NT2/D1 (cell line): ENCODE results near the gene PTPRN2.

Experiments used
- DNase-seq: peaks from one replicate; pipeline ENCODE4 v3.0.0-alpha.2; 2011; ENCODE audit warnings: low read depth, low spot score
- H3K27me3 ChIP-seq: 2 replicates; pipeline ENCODE4 v1.6.0; 2011; ENCODE audit warnings: mild to moderate bottlenecking; ENCODE audit not compliant: insufficient read length, insufficient read depth
- H3K36me3 ChIP-seq: 2 replicates; pipeline ENCODE4 v1.6.1; 2011; ENCODE audit warnings: mild to moderate bottlenecking, low read length, mixed read lengths; ENCODE audit not compliant: insufficient read depth, insufficient read length
- H3K4me1 ChIP-seq: 2 replicates; pipeline ENCODE4 v1.5.1; 2011; ENCODE audit not compliant: insufficient read depth, insufficient read length
- H3K4me3 ChIP-seq: 2 replicates; pipeline ENCODE4 v1.5.1; 2011; ENCODE audit warnings: low read depth; ENCODE audit not compliant: insufficient read length
- H3K9ac ChIP-seq: 2 replicates; pipeline ENCODE4 v1.6.0; 2011; ENCODE audit warnings: low read depth; ENCODE audit not compliant: insufficient read length
- H3K9me3 ChIP-seq: 2 replicates; pipeline ENCODE4 v1.5.1; 2011; ENCODE audit warnings: mild to moderate bottlenecking, low read length; ENCODE audit not compliant: insufficient read depth
- SUZ12 ChIP-seq: IDR thresholded peaks from 2 replicates; pipeline ENCODE4 v1.6.1; 2011; ENCODE audit not compliant: insufficient read length, insufficient read depth; ENCODE audit errors: extremely low read depth
- YY1 ChIP-seq: IDR thresholded peaks from 2 replicates; pipeline ENCODE4 v1.6.1; 2011; ENCODE audit not compliant: insufficient read length, insufficient read depth
- ZNF274 ChIP-seq: IDR thresholded peaks from 2 replicates; pipeline ENCODE4 v1.6.1; 2011; ENCODE audit warnings: mild to moderate bottlenecking, low read depth, low read length

The PTPRN2 gene

GRCh38 chr7:157971501-157971900, 616.1 kb downstream of the PTPRN2 start:
- Histone ChIP-seq H3K27me3 (no peaks in the 10 kb centered on the region), H3K4me3 (no peak overlapping the region), H3K9me3 (peaks cover 47% of the 10 kb centered on the region; the same call in 1 of the 2 replicates), H3K4me1 (no peaks in the 10 kb centered on the region), H3K36me3 (no peaks in the 10 kb centered on the region), H3K9ac (no peak overlapping the region)
- TF ChIP-seq YY1 = no peak
- no peak for TF ChIP-seq SUZ12
- no peak for TF ChIP-seq ZNF274
- no peak for DNase-seq

DNA sequence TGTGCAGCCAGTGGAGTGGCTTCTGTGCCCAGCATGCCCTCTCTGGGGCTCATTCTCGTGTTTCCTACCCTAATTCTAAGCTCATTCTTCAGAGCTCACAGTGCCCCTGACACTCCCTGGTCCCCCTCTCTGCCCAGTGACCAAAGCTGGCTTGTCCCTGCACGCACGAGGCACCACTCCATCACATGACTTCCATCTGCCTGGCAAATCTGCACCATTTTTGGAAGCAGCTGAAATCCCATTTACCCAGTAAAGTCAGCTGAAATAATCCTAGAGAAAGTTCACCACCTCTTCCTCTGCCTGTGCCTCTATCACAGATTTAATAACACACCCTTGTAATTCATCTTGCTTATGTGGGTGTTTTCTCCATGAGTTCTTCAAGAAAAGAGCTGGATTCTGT, 616.9 kb downstream of the PTPRN2 start:
- no peaks in the 10 kb centered on the region for H3K27me3 ChIP-seq
- DNase-seq = no peak
- no peak overlapping the region for H3K9ac ChIP-seq
- H3K4me3 ChIP-seq = no peak overlapping the region
- no peaks in the 10 kb centered on the region for H3K4me1 ChIP-seq
- no peak for TF ChIP-seq YY1
- no peak for TF ChIP-seq ZNF274
- no peak for TF ChIP-seq SUZ12
- H3K36me3 ChIP-seq = no peaks in the 10 kb centered on the region
- peaks cover 47% of the 10 kb centered on the region; the same call in 1 of the 2 replicates for H3K9me3 ChIP-seq

- no peak for TF ChIP-seq ZNF274
- TF ChIP-seq YY1 = no peak
- no peak for TF ChIP-seq SUZ12
- Histone ChIP-seq H3K9me3 (peaks cover 47% of the 10 kb centered on the region; the same call in 1 of the 2 replicates), H3K36me3 (no peaks in the 10 kb centered on the region), H3K27me3 (no peaks in the 10 kb centered on the region), H3K4me3 (no peak overlapping the region), H3K9ac (no peak overlapping the region), H3K4me1 (no peaks in the 10 kb centered on the region)
- no peak for DNase-seq
Measured at GRCh38 chr7:157969995-157970394, 617.6 kb downstream of the PTPRN2 start.

DNA sequence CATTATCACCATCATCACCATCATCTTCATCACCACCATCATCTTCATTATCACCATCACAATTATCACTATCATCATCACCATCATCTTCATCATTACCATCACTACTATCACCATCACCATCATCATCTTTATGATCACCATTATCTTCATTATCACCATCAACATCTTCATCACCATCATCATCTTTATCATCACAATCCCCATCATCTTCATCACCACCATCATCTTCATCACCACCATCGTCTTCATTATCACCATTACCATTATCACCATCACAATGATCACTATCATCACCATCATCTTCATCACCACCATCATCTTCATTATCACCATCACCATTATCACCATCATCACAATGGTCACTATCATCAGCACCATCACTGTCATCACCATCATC, 621.1 kb downstream of the PTPRN2 start:
- no peaks in the 10 kb centered on the region for H3K4me1 ChIP-seq
- H3K9ac ChIP-seq = no peak overlapping the region
- H3K9me3 ChIP-seq = peaks cover 24% of the 10 kb centered on the region; the same call in 1 of the 2 replicates
- H3K36me3 ChIP-seq = no peaks in the 10 kb centered on the region
- H3K27me3 ChIP-seq = peaks cover 28% of the 10 kb centered on the region
- no peak for TF ChIP-seq ZNF274
- no peak overlapping the region for H3K4me3 ChIP-seq
- DNase-seq = no peak

DNA sequence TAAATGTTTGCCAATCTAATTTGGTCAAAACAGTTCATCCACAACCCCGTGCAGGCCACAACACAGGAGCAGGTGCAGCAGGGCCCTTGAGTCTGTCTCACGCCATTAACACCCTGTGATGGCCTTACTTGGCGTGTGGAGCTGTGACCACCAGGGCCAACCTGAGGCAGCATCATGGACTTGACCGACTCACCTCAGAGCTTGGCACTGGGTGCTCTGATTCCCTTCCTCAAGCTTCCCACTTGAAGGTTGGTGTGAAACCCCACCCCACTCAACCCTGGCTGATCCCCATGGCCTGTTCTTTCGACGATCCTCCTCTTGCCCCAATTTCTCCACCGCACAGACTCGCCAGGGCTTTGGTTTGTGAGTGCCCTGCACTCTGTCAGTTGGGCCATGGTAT, 623.1 kb downstream of the PTPRN2 start:
- H3K4me1 ChIP-seq = no peaks in the 10 kb centered on the region
- no peaks in the 10 kb centered on the region for H3K36me3 ChIP-seq
- H3K9me3 ChIP-seq = peaks cover 7% of the 10 kb centered on the region; the same call in 1 of the 2 replicates
- no peak overlapping the region for H3K9ac ChIP-seq
- DNase-seq = no peak
- TF ChIP-seq YY1 (no peak), SUZ12 (no peak), ZNF274 (no peak)
- no peak overlapping the region for H3K4me3 ChIP-seq
- H3K27me3 ChIP-seq = peaks cover 33% of the 10 kb centered on the region

GRCh38 chr7:157964016-157964415, 623.6 kb downstream of the PTPRN2 start:
- TF ChIP-seq YY1 (no peak), ZNF274 (no peak), SUZ12 (no peak)
- Histone ChIP-seq H3K4me1 (no peaks in the 10 kb centered on the region), H3K4me3 (no peak overlapping the region), H3K36me3 (no peaks in the 10 kb centered on the region), H3K9me3 (peaks cover 2% of the 10 kb centered on the region; the same call in 1 of the 2 replicates), H3K27me3 (peaks cover 33% of the 10 kb centered on the region), H3K9ac (no peak overlapping the region)
- DNase-seq = no peak

GRCh38 chr7:157963526-157963925, 624.1 kb downstream of the PTPRN2 start:
- DNase-seq = no peak
- H3K36me3 ChIP-seq = no peaks in the 10 kb centered on the region
- H3K9me3 ChIP-seq = no peaks in the 10 kb centered on the region
- no peak overlapping the region for H3K9ac ChIP-seq
- no peak overlapping the region for H3K4me3 ChIP-seq
- H3K27me3 ChIP-seq = peaks cover 33% of the 10 kb centered on the region
- no peaks in the 10 kb centered on the region for H3K4me1 ChIP-seq
- TF ChIP-seq ZNF274 = no peak
- no peak for TF ChIP-seq SUZ12
- TF ChIP-seq YY1 = no peak
